SK-MEL-5 (cell line): ENCODE measurements around the gene CNTN1. TPM values are rescaled to one million over a fixed set of nuclear protein-coding genes. Genes with fewer than 3 reads are reported as not detected.
A peak's percentile ranks its signal among the peaks of the same experiment; 100 is the strongest.
"Not testable (repeated sequence)": the region's sequence is repeated elsewhere in the genome, so short reads cannot be mapped to it uniquely, and the experiment has no call there.

Source experiments
- DNase-seq: peaks from one replicate; pipeline ENCODE4 v3.0.0-alpha.2; 2016; ENCODE audit warnings: low read depth, low spot score
- in situ Hi-C: cut with HindIII; loops from 2 replicates; pipeline ENCODE4 v1.10.0; 2016; ENCODE audit warnings: low sequenced_read_pairs, high pct_unique_total_duplicates, low pct_unique_long_range_greater_than_20kb
- total RNA-seq: library from RNA; depleted of rRNA; stranded (reverse); fragments of >200 nt; shearing (Covaris generic); gene quantifications from 2 replicates; pipeline ENCODE4 v1.2.3, GENCODE V29; 2014

The CNTN1 gene
- total RNA-seq, 1 experiment from 2014 or later: 79.1 TPM

- in situ Hi-C loops: no loop called here
- DNase-seq: no peak
Measured at GRCh38 chr12:40689576-40689975, 2.7 kb upstream of the CNTN1 start.

- DNase-seq: no peak
- in situ Hi-C loops: no loop called here
Measured at GRCh38 chr12:40692765-40693206, 547 bp downstream of the CNTN1 start.

- DNase-seq: no peak
- in situ Hi-C loops: no loop called here
Measured at GRCh38 chr12:40693207-40693821, 1.1 kb downstream of the CNTN1 start.

GRCh38 chr12:40697566-40698259 is 5.5 kb downstream of the CNTN1 start:
- in situ Hi-C loops: no loop called here
- peak; percentile 28 for DNase-seq

GRCh38 chr12:40701756-40702155 is 9.5 kb downstream of the CNTN1 start:
- no peak for DNase-seq
- in situ Hi-C loops: no loop called here

GRCh38 chr12:40711121-40711520 is 18.9 kb downstream of the CNTN1 start:
- no peak for DNase-seq
- in situ Hi-C loops: no loop called here

GRCh38 chr12:40714636-40715035 is 22.4 kb downstream of the CNTN1 start:
- in situ Hi-C loops: no loop called here
- DNase-seq: peak; percentile 80

- no peak for DNase-seq
- in situ Hi-C loops: no loop called here
Measured at GRCh38 chr12:40716037-40716436, 23.8 kb downstream of the CNTN1 start.

- in situ Hi-C loops: no loop called here
- DNase-seq: no peak
Measured at GRCh38 chr12:40717576-40717975, 25.3 kb downstream of the CNTN1 start.

- in situ Hi-C loops: no loop called here
- no peak for DNase-seq
Measured at GRCh38 chr12:40718878-40719372, 26.7 kb downstream of the CNTN1 start.

GRCh38 chr12:40723001-40723400 is 30.8 kb downstream of the CNTN1 start:
- DNase-seq: no peak
- in situ Hi-C loops: no loop called here

GRCh38 chr12:40726366-40726765 is 34.1 kb downstream of the CNTN1 start:
- DNase-seq: no peak
- in situ Hi-C loops: no loop called here

GRCh38 chr12:40727774-40728483 is 35.7 kb downstream of the CNTN1 start:
- in situ Hi-C loops: no loop called here
- DNase-seq: no peak

- in situ Hi-C loops: no loop called here
- no peak for DNase-seq
Measured at GRCh38 chr12:40730281-40730680, 38.0 kb downstream of the CNTN1 start.

GRCh38 chr12:40733871-40734270 is 41.6 kb downstream of the CNTN1 start:
- in situ Hi-C loops: no loop called here
- no peak for DNase-seq

GRCh38 chr12:40734276-40734675 is 42.0 kb downstream of the CNTN1 start:
- in situ Hi-C loops: no loop called here
- DNase-seq: no peak

GRCh38 chr12:40735551-40736230 is 43.5 kb downstream of the CNTN1 start:
- DNase-seq: peak; percentile 78
- in situ Hi-C loops: no loop called here

- in situ Hi-C loops: not testable (repeated sequence)
- DNase-seq: peak; percentile 34
Measured at GRCh38 chr12:40737416-40737815, 45.2 kb downstream of the CNTN1 start.
